GM18498 (cell line): ENCODE measurements around the gene ZNF516.
A peak's percentile ranks its signal among the peaks of the same experiment; 100 is the strongest.

ENCODE experiments used
- ATAC-seq: cut with Tn5 transposase; IDR thresholded peaks from one replicate; pipeline ENCODE4 v1.9.1; 2021; ENCODE audit warnings: mild to moderate bottlenecking, moderate library complexity; ENCODE audit not compliant: unreplicated experiment

Gene ZNF516

DNA sequence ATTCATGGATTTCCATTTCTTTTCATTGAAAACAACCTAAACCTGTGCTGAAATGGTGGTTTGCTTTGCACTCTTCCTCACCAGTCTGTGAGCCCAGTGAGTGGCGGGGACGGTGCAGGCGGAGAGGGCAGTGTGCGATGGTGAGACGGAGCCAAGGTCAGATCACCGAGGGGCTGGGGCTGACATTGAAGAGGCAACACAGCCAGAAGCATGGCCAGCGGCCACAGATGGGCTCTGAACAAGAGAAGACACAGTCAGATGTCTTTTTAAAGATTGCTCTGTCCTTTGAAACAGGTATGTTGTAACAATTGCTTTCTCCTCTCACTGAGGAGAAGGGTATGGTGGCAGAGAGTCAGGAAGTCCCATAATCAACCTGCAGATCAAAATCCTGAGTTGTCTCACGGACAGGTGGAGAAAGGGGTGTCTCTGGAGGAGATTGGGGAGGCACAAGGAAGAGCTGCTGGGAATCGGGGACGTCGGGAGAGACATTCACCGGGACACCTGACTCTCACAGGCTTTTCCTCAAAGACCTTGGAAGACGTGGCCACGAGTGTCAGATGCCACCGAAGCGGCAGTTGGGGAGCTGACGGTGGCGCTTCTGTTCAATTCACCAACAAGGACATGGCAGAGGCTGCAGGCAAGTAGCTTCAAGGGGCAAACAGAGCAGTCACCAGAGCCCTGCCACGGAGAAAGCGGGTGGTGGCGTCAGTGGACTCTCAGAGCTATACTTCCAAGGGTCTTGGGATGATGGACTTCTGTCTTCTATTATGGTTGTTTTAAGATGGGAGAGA lies 12.1 kb upstream of the ZNF516 start:
- ATAC-seq: no peak

- no peak for ATAC-seq
Measured at GRCh38 chr18:76506395-76506794, 11.4 kb upstream of the ZNF516 start.

DNA sequence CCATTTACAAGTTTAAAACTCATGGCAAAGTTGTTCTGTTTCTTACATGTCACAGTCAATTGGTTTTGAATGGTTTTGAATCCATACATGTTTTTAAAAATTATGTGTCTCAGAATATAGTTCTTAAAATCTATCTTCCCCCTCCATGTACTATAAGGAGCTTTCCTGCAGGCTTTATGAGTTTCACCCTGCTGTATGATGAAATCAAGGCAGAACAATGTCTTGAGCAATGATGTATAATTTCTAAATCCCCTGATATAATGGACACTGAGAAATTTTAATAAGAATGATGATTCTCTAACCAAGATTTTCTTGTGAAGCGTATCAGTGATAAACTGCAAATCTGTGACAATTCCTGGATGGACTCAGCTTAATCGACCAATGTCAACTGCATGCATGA lies 10.6 kb upstream of the ZNF516 start:
- ATAC-seq: no peak

DNA sequence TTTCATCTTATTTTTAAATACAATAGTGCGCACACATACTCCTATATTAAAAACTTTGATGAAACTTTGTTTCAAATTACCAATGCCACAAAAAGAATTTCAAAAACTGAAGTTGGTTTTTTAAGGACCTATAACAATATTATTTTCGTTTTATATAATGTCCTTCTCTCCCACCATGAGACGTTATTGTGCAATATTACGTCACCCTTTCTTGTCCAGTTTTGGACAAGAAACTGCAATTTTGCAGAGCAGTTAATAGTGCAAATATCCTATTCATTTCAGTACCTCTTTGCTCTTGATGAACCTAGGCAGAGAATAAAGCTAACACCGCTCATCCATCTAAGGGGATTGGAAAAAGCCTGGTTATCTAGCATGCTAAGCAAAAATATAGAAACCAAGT lies 9.7 kb upstream of the ZNF516 start:
- ATAC-seq: no peak

DNA sequence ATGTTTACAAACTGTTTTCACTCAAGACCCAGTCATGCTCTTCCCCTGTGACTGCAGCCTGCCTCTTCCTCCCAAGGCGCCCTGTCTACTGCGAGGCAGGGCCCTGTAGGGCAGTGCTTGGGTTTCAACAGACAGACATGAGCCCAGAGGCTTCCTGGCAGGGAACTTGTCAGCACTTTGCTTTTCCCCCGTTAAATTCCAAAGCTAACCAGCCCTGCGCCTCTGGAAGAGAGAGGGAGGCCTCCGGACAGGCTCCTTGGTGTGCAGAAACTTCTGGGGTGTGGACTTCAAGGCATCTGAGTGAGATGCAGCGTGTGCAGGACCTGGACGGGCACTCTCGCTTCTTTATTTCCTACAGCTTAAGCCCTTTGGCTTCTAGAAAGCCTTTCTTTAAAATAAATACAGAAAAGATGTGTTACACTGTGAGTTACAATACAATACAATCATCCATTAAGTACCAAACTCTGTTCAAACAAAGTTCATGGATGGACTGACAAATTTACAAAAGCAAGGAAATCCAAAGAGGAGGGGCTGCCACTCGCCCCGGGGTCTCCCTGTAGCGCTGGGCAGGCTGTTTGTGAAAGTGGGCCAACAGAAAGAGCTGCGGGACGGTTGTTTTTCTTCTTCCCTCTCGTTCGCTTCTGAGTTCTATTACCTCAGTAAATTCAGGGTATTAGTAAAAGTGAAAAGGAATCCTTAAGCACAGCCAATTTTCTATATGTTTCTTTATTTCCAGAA lies 8.8 kb upstream of the ZNF516 start:
- no peak for ATAC-seq

- ATAC-seq: no peak
Measured at GRCh38 chr18:76502551-76502950, 7.5 kb upstream of the ZNF516 start.

GRCh38 chr18:76499637-76500340 lies 4.7 kb upstream of the ZNF516 start:
- ATAC-seq: peak; percentile 90

DNA sequence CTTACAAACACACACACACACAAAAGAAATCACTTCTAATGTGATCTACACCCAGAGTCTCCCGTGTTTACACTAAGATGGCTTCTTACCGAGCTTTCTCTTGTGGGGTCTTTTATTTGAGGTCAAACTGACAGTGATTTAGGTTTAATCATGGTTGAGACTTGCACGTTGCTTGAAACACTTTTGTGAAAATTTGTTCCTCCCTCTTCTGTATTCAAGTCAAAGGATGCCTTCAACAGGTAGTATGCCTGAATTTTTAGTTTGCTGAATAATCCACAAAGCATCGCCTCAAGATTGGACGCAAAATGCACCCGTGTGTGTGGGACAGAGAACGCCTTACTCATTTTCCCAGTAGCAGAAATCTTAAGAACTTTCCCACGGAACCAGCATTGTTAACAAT lies 4.0 kb upstream of the ZNF516 start:
- ATAC-seq: no peak

DNA sequence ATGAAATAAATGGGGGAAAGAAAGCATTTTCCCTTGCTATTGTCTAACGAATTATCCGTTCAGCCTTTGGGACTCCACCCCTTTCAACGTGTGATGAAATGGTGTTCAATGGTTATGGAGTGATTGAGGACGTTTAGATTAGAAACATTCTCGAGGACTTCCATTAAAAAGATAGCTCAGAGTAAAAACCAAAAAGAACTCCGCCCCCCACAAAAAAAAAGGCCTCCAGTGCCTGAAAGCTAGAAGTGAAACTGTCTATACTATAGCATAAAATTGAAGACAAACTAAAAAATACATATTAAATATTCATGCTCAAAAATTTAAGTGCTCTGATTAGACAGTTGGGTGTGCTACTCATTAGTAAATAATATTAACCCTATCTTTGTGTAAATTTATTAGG lies 3.0 kb upstream of the ZNF516 start:
- no peak for ATAC-seq

- no peak for ATAC-seq
Measured at GRCh38 chr18:76497021-76497420, 2.0 kb upstream of the ZNF516 start.

- ATAC-seq: no peak
Measured at GRCh38 chr18:76496194-76496890, 1.3 kb upstream of the ZNF516 start.

DNA sequence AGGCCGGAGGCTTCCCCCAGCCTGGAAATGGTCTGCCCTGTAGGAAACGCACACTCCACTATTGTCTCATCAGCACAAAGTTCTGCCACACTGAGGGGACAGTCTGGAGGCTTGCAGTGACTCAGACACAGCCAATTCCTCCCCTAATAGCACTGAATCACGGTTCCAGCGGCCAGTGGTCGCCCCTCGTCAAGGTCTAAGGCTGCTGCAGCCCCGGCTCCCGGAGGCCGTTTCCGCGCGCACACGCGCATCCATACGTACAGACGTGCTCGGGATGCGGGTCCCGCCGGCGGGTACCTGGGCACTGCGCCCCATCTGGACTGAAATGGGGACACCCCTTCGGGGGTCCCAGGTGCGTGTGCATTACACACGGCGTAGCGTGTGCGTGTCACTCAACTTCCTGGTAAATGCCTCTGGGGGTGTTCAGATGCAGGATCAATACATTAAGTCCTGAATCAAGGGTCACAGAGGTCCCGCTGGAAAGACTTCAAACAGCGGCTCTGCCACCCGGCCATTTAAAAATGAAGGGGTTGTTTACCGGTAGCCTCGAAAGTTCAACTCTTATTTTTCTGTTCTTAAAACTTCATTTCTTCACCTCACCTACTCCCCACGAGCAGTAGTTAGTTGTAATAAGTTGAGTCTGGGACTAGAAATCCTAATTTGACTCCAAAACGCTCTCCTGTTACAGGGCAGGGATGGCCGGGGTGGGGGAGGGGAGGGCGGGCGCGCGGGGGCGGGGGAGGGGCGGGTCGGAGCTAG lies 572 bp upstream of the ZNF516 start:
- peak; percentile 15 for ATAC-seq

- ATAC-seq: no peak
Measured at GRCh38 chr18:76494231-76495005, 624 bp downstream of the ZNF516 start.

GRCh38 chr18:76493213-76494161 lies 1.6 kb downstream of the ZNF516 start:
- peak; percentile 13 for ATAC-seq

GRCh38 chr18:76492669-76493212 lies 2.3 kb downstream of the ZNF516 start:
- peak; percentile 70 for ATAC-seq

GRCh38 chr18:76491776-76492668 lies 3.0 kb downstream of the ZNF516 start:
- ATAC-seq: peak; percentile 3

- ATAC-seq: peak; percentile 15
Measured at GRCh38 chr18:76491473-76491775, 3.6 kb downstream of the ZNF516 start.
